IMR-90 (cell line): ENCODE results near the gene CALN1.

ENCODE experiments used
- BHLHE40 ChIP-seq: fragments of 150-350 bp; IDR thresholded peaks from 2 replicates; pipeline ENCODE4 v1.6.1; 2016; ENCODE audit warnings: mild to moderate bottlenecking, low read depth, low read length
- CEBPB ChIP-seq: IDR thresholded peaks from 2 replicates; pipeline ENCODE4 v1.6.1; 2012; ENCODE audit warnings: low read depth, low read length, improper control_type of control experiment
- MAFK ChIP-seq: IDR thresholded peaks from 2 replicates; pipeline ENCODE4 v1.6.1; 2012; ENCODE audit warnings: low read depth, low read length, improper control_type of control experiment
- POLR2A ChIP-seq: IDR thresholded peaks from 2 replicates; pipeline ENCODE4 v1.6.1; 2012; ENCODE audit warnings: mild to moderate bottlenecking, low read depth, low read length
- RAD21 ChIP-seq: IDR thresholded peaks from 2 replicates; pipeline ENCODE4 v1.6.1; 2012; ENCODE audit warnings: low read length, improper control_type of control experiment
- RCOR1 ChIP-seq: IDR thresholded peaks from 2 replicates; pipeline ENCODE4 v1.6.1; 2012; ENCODE audit warnings: mild to moderate bottlenecking, low read length, improper control_type of control experiment; ENCODE audit not compliant: insufficient replicate concordance
- RFX5 ChIP-seq: IDR thresholded peaks from 2 replicates; pipeline ENCODE4 v1.8.0; 2012; ENCODE audit warnings: low read depth, mild to moderate bottlenecking, low read length, moderate library complexity
- SMC3 ChIP-seq: fragments of 150-350 bp; IDR thresholded peaks from 2 replicates; pipeline ENCODE4 v1.6.1; 2016; ENCODE audit warnings: low read depth, mild to moderate bottlenecking, antibody characterized with exemption, low read length, moderate library complexity
- USF2 ChIP-seq: fragments of 150-350 bp; IDR thresholded peaks from 2 replicates; pipeline ENCODE4 v1.6.1; 2017; ENCODE audit warnings: mild to moderate bottlenecking, antibody characterized with exemption, low read length, low read depth
- TF ChIP-seq, protein P1 (sequence below): conservative IDR thresholded peaks from 2 replicates; pipeline ENCODE4 v1.5.1; 2012; ENCODE audit warnings: mild to moderate bottlenecking, low read depth, low read length, improper control_type of control experiment

GRCh38 chr7:71990138-71990462 lies 422.0 kb downstream of the CALN1 start:
- TF ChIP-seq RCOR1 (no peak), SMC3 (no peak), RAD21 (no peak), USF2 (no peak), POLR2A (no peak), RFX5 (no peak), CEBPB (no peak), BHLHE40 (no peak), MAFK (no peak)
- TF ChIP-seq, protein P1, sequence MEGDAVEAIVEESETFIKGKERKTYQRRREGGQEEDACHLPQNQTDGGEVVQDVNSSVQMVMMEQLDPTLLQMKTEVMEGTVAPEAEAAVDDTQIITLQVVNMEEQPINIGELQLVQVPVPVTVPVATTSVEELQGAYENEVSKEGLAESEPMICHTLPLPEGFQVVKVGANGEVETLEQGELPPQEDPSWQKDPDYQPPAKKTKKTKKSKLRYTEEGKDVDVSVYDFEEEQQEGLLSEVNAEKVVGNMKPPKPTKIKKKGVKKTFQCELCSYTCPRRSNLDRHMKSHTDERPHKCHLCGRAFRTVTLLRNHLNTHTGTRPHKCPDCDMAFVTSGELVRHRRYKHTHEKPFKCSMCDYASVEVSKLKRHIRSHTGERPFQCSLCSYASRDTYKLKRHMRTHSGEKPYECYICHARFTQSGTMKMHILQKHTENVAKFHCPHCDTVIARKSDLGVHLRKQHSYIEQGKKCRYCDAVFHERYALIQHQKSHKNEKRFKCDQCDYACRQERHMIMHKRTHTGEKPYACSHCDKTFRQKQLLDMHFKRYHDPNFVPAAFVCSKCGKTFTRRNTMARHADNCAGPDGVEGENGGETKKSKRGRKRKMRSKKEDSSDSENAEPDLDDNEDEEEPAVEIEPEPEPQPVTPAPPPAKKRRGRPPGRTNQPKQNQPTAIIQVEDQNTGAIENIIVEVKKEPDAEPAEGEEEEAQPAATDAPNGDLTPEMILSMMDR = no peak
